ENCODE measurements around the gene ADCY10. TPM values are rescaled to one million over a fixed set of nuclear protein-coding genes. Genes with fewer than 3 reads are reported as not detected.

Gene ADCY10
- total RNA-seq, 1 donor from 2014 or later = 0.26 TPM

- no peak overlapping the region for H3K4me3 ChIP-seq (ENCODE audit: low read depth, low read length)
- no peaks in the 10 kb centered on the region for H3K27me3 ChIP-seq (ENCODE audit: control insufficient read depth, insufficient read depth, low read length)
- FAIRE-seq (no peak), DNase-seq (ENCODE audit: low read depth) (peak; percentile 10)
- H3K36me3 ChIP-seq (ENCODE audit: control insufficient read depth, insufficient read depth, low read length) = no peaks in the 10 kb centered on the region
- TF ChIP-seq CTCF (IDR thresholded peaks at IDR 0.05; ENCODE audit: insufficient read depth, low read length, severe bottlenecking) = no peak
Observed at GRCh38 chr1:167860231-167860923, 53.6 kb downstream of the ADCY10 start.

DNA sequence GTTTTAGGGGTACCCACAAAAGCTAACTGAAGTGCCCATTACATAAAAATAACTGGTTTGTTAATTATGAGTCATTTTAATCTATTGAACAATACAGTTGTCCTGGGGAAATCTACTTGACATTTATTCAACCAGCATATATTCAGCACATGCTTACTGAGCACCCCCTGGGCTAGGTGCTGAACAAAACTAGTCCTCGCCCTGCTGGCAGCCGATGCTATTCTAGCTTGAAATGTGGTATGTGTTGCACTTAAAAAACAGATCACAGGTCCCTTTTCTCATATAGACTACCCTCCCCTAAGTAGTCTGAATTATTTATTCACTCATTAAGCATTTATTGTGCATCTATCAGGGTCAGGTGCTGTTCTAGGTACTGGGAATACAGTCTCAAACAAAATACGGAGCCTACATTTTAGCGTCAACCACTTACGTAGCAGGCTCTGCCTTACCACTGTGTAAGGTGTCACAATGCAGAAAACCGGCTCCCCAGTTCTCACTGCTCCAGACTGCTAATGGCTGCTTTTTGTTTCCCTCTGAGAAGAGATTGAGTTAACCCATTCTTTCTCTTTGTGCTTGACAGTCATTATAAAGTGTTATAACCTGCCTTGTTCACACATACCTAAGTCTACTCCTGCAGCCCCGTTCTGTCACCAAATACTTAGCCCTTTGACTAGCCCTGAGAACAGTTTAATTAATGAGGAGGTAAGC is 57.1 kb downstream of the ADCY10 start:
- FAIRE-seq = no peak
- Histone ChIP-seq H3K4me3 (ENCODE audit: low read depth, low read length) (no peak overlapping the region), H3K36me3 (ENCODE audit: control insufficient read depth, insufficient read depth, low read length) (no peaks in the 10 kb centered on the region), H3K27me3 (ENCODE audit: control insufficient read depth, insufficient read depth, low read length) (no peaks in the 10 kb centered on the region)
- no peak for DNase-seq (ENCODE audit: low read depth)
- TF ChIP-seq CTCF (IDR thresholded peaks at IDR 0.05; ENCODE audit: insufficient read depth, low read length, severe bottlenecking) = no peak

GRCh38 chr1:167854184-167854583 is 59.8 kb downstream of the ADCY10 start:
- Histone ChIP-seq H3K36me3 (ENCODE audit: control insufficient read depth, insufficient read depth, low read length) (no peaks in the 10 kb centered on the region), H3K4me3 (ENCODE audit: low read depth, low read length) (no peak overlapping the region), H3K27me3 (ENCODE audit: control insufficient read depth, insufficient read depth, low read length) (no peaks in the 10 kb centered on the region)
- peak; percentile 22 for DNase-seq (ENCODE audit: low read depth)
- no peak for TF ChIP-seq CTCF (IDR thresholded peaks at IDR 0.05; ENCODE audit: insufficient read depth, low read length, severe bottlenecking)
- FAIRE-seq = no peak

DNA sequence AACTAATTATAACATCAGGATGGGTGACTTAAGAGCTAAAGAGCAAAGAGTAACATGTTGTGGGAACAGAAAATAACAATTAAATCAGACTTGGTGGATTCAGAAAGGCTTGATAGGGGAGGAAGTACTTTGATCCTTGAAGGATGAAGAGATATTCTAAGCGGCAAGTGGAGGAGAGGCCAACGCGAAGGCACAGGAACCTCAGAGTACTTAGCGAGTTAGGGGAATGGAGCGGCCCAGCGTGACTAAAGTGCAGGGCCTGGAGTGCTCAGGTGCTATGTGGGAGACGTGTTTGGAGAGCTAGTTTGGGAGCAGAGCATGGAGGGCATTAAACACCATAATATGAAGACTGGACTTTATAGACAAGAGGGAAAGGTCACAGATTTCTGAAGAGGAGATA is 64.3 kb downstream of the ADCY10 start:
- Histone ChIP-seq H3K36me3 (ENCODE audit: control insufficient read depth, insufficient read depth, low read length) (no peaks in the 10 kb centered on the region), H3K4me3 (ENCODE audit: low read depth, low read length) (no peak overlapping the region), H3K27me3 (ENCODE audit: control insufficient read depth, insufficient read depth, low read length) (no peaks in the 10 kb centered on the region)
- FAIRE-seq (no peak), DNase-seq (ENCODE audit: low read depth) (no peak)
- no peak for TF ChIP-seq CTCF (IDR thresholded peaks at IDR 0.05; ENCODE audit: insufficient read depth, low read length, severe bottlenecking)

DNA sequence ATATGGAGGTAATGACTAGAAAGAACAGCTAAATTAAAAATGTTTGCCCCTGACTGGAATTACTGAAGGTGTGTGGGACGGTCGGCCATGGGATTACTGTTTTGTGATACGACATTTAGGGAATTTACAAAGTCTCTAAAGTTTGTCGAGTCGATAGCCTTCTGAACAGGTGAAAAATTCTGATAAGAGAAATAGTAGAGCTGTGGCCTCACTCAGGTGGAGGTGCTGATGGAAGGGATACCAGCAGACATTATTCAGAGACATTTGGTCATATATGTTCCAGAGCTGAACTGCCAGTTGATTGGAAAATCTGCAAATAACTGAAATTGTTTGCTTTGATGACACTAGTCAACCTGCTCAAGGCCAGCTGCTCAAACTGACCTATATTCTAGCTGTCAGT is 71.1 kb downstream of the ADCY10 start:
- no peaks in the 10 kb centered on the region for H3K36me3 ChIP-seq (ENCODE audit: control insufficient read depth, insufficient read depth, low read length)
- FAIRE-seq (no peak), DNase-seq (ENCODE audit: low read depth) (no peak)
- H3K27me3 ChIP-seq (ENCODE audit: control insufficient read depth, insufficient read depth, low read length) = no peaks in the 10 kb centered on the region
- TF ChIP-seq CTCF (IDR thresholded peaks at IDR 0.05; ENCODE audit: insufficient read depth, low read length, severe bottlenecking) = no peak
- no peak overlapping the region for H3K4me3 ChIP-seq (ENCODE audit: low read depth, low read length)

Data from bronchial epithelial cell (primary cell).